K562 (cell line): ENCODE data around the gene ZNG1C.
"Not testable (repeated sequence)": the region's sequence is repeated elsewhere in the genome, so short reads cannot be mapped to it uniquely, and the experiment has no call there.

Source experiments
- ETS2 ChIP-seq: IDR thresholded peaks from 2 replicates; pipeline ENCODE4 v1.6.1; 2016; ENCODE audit warnings: borderline replicate concordance, missing genetic modification characterization, mild to moderate bottlenecking, moderate library complexity, missing compliant biosample characterization; ENCODE audit not compliant: poor library complexity, severe bottlenecking
- FOXK2 ChIP-seq, 2 experiments: fragments of 450-650 bp; IDR thresholded peaks in 1 of 2; conservative IDR thresholded peaks in 1 of 2; 2 replicates each; pipeline ENCODE4 v1.6.1; 2016; ENCODE audit warnings: low read depth in 2 of 2, mild to moderate bottlenecking in 1 of 2
- KDM1A ChIP-seq, 2 experiments: fragments of 450-650 bp; IDR thresholded peaks; 2 replicates each; pipeline ENCODE4 v1.6.1; 2016; ENCODE audit warnings: mild to moderate bottlenecking in 2 of 2
- NRF1 ChIP-seq, 2 experiments: fragments of 450-650 bp; IDR thresholded peaks in 1 of 2; conservative IDR thresholded peaks in 1 of 2; 2 replicates each; pipeline ENCODE4 v1.6.1; 2014; ENCODE audit warnings: mild to moderate bottlenecking in 2 of 2
- POLR2A ChIP-seq: fragments of 450-650 bp; conservative IDR thresholded peaks from 2 replicates; pipeline ENCODE4 v1.6.1; 2016
- ZBTB49 ChIP-seq: sonication (generic); formaldehyde crosslinking; IDR thresholded peaks from 2 replicates; pipeline ENCODE4 v1.8.0; 2022; ENCODE audit warnings: missing genetic modification reagents, mild to moderate bottlenecking, borderline replicate concordance
- ZNF274 ChIP-seq: IDR thresholded peaks from 2 replicates; pipeline ENCODE4 v1.6.1; 2011; ENCODE audit warnings: low read depth, mild to moderate bottlenecking, low read length, moderate library complexity, borderline replicate concordance
- ZNF407 ChIP-seq: fragments of 450-650 bp; IDR thresholded peaks from 2 replicates; pipeline ENCODE4 v1.6.1; 2016; ENCODE audit warnings: low read depth

- not testable (repeated sequence) for TF ChIP-seq ZBTB49 (CRISPR knock-in tag); ZNF407; KDM1A (IDR thresholded peaks at IDR 0.05); ETS2 (tag); NRF1 (conservative IDR thresholded peaks at IDR 0.05 in 1 of 2, IDR thresholded peaks at IDR 0.05 in 1 of 2); FOXK2 (conservative IDR thresholded peaks at IDR 0.05 in 1 of 2, IDR thresholded peaks at IDR 0.05 in 1 of 2; ENCODE audit: low read depth in 2 of 2); POLR2A; ZNF274
Observed at GRCh38 chr9:68332122-68332521, 90.3 kb downstream of the ZNG1C start.
